Smooth muscle cell (in vitro differentiated cells): ENCODE measurements around the gene UCHL1. TPM values are rescaled to one million over a fixed set of nuclear protein-coding genes. Genes with fewer than 3 reads are reported as not detected.

ENCODE experiments used
- DNase-seq: peaks from one replicate; lab custom pipeline; 2025; ENCODE audit not compliant: unreplicated experiment; lab: John Stamatoyannopoulos, UW
- H2AFZ ChIP-seq: fragments of 200-600 bp; sonication (generic); 2 replicates; pipeline ENCODE4 v1.6.0; 2016; ENCODE audit warnings: antibody characterized with exemption, low read depth, mild to moderate bottlenecking
- H3F3A ChIP-seq: fragments of 200-600 bp; sonication (generic); 2 replicates; pipeline ENCODE4 v1.6.0; 2017; ENCODE audit warnings: antibody characterized with exemption, low read depth
- H3K27ac ChIP-seq: fragments of 200-600 bp; sonication (generic); 2 replicates; pipeline ENCODE4 v1.5.1; 2016; ENCODE audit warnings: low read depth, mild to moderate bottlenecking
- H3K27me3 ChIP-seq: fragments of 200-600 bp; sonication (generic); 2 replicates; pipeline ENCODE4 v1.6.1; 2016; ENCODE audit warnings: low read depth, mild to moderate bottlenecking
- H3K36me3 ChIP-seq: fragments of 200-600 bp; sonication (generic); 2 replicates; pipeline ENCODE4 v1.5.1; 2016; ENCODE audit warnings: low read depth
- H3K4me1 ChIP-seq: fragments of 200-600 bp; sonication (generic); 2 replicates; pipeline ENCODE4 v1.5.1; 2016; ENCODE audit warnings: low read depth
- H3K4me2 ChIP-seq: fragments of 200-600 bp; sonication (generic); 2 replicates; pipeline ENCODE4 v1.6.0; 2016; ENCODE audit warnings: mild to moderate bottlenecking
- H3K4me3 ChIP-seq: fragments of 200-600 bp; sonication (generic); 2 replicates; pipeline ENCODE4 v1.5.1; 2016; ENCODE audit warnings: mild to moderate bottlenecking
- H3K79me2 ChIP-seq: fragments of 200-600 bp; sonication (generic); 2 replicates; pipeline ENCODE4 v1.6.0; 2016; ENCODE audit warnings: low read depth, mild to moderate bottlenecking
- H3K9ac ChIP-seq: fragments of 200-600 bp; sonication (generic); 2 replicates; pipeline ENCODE4 v1.6.0; 2016; ENCODE audit warnings: low read depth
- H3K9me3 ChIP-seq: fragments of 200-600 bp; sonication (generic); replicated peaks from 2 replicates; pipeline ENCODE4 v1.5.1; 2016; ENCODE audit warnings: low read depth
- H4K20me1 ChIP-seq: fragments of 200-600 bp; sonication (generic); 2 replicates; pipeline ENCODE4 v1.6.0; 2016; ENCODE audit warnings: low read depth
- CTCF ChIP-seq: fragments of 200-600 bp; sonication (generic); IDR thresholded peaks from 2 replicates; pipeline ENCODE4 v1.5.1; 2017; ENCODE audit warnings: borderline replicate concordance, mild to moderate bottlenecking, antibody characterized with exemption; ENCODE audit not compliant: insufficient read depth, poor library complexity, severe bottlenecking
- WGBS: methylation state at CpG from one replicate; pipeline ENCODE4 v1.1.7; 2016; ENCODE audit warnings: low lambda C conversion rate; 5-methylcytosine and 5-hydroxymethylcytosine counted together
- polyA plus RNA-seq: library from polyadenylated mRNA; unstranded; fragments of >200 nt; fragmentation: Nextera tagmentation; extraction: Ambion mirVana; gene quantifications from 2 replicates; pipeline ENCODE4 v1.2.1, GENCODE V29; 2016
- total RNA-seq: library from RNA; depleted of rRNA; stranded (reverse); fragments of >200 nt; gene quantifications from 2 replicates; pipeline ENCODE4 v1.2.3, GENCODE V29; 2014

The UCHL1 gene
- total and polyA plus RNA-seq, 2 experiments from 2014 or later = 223 to 330 TPM

- H2AFZ ChIP-seq = no peak overlapping the region
- no peaks in the 10 kb centered on the region for H3K9me3 ChIP-seq
- H3K27ac ChIP-seq = no peak overlapping the region
- H3K36me3 ChIP-seq = no peaks in the 10 kb centered on the region
- H3K4me2 ChIP-seq = no peak overlapping the region
- no peak for DNase-seq
- H3K4me1 ChIP-seq = peaks cover 1% of the 10 kb centered on the region
- H3F3A ChIP-seq = peaks cover 2% of the 10 kb centered on the region
- 81% methylated on average over 4 of the region's 4 CpGs for WGBS
- TF ChIP-seq CTCF = no peak
- H3K4me3 ChIP-seq = no peak overlapping the region
- H3K27me3 ChIP-seq = no peaks in the 10 kb centered on the region
- no peaks in the 10 kb centered on the region for H4K20me1 ChIP-seq
- H3K79me2 ChIP-seq = no peaks in the 10 kb centered on the region
- H3K9ac ChIP-seq = no peak overlapping the region
Observed at GRCh38 chr4:41221850-41222645, 34.7 kb upstream of the UCHL1 start.

GRCh38 chr4:41227902-41228301 is 28.8 kb upstream of the UCHL1 start:
- Histone ChIP-seq H3K9me3 (no peaks in the 10 kb centered on the region), H4K20me1 (no peaks in the 10 kb centered on the region), H3K4me1 (no peaks in the 10 kb centered on the region), H3K4me2 (no peak overlapping the region), H3K27ac (no peak overlapping the region), H3K79me2 (no peaks in the 10 kb centered on the region), H3K36me3 (no peaks in the 10 kb centered on the region), H3K9ac (no peak overlapping the region), H3K27me3 (no peaks in the 10 kb centered on the region), H3K4me3 (no peak overlapping the region), H3F3A (no peaks in the 10 kb centered on the region), H2AFZ (no peak overlapping the region)
- no peak for DNase-seq
- WGBS = 95% methylated on average over 4 of the region's 4 CpGs
- TF ChIP-seq CTCF = no peak

GRCh38 chr4:41232406-41232805 is 24.3 kb upstream of the UCHL1 start:
- no peaks in the 10 kb centered on the region for H3F3A ChIP-seq
- no peak overlapping the region for H3K27ac ChIP-seq
- TF ChIP-seq CTCF = no peak
- H3K36me3 ChIP-seq = no peaks in the 10 kb centered on the region
- DNase-seq = no peak
- no peak overlapping the region for H3K4me2 ChIP-seq
- no peak overlapping the region for H3K9ac ChIP-seq
- WGBS = 74% methylated on average over 5 of the region's 5 CpGs
- no peaks in the 10 kb centered on the region for H3K79me2 ChIP-seq
- no peaks in the 10 kb centered on the region for H4K20me1 ChIP-seq
- no peaks in the 10 kb centered on the region for H3K4me1 ChIP-seq
- H3K27me3 ChIP-seq = no peaks in the 10 kb centered on the region
- H2AFZ ChIP-seq = no peak overlapping the region
- H3K4me3 ChIP-seq = no peak overlapping the region
- H3K9me3 ChIP-seq = no peaks in the 10 kb centered on the region

DNA sequence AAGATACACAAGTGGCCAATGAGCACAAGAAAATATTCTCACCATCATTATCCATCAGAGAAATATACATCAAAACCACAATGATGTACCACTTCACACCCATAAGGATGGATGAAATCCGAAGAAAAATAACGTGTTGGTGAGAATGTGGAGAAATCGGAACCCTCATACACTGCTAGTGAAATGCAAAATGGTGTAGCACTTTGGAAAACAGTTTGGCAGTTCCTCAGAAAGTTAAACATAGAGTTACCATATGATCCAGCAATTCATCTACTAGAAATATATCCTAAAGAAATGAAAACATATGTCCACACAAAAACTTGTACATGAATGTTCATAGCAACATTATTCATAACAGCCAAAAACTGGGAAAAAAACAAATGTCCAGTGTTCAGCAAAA is 23.9 kb upstream of the UCHL1 start:
- no peaks in the 10 kb centered on the region for H3K4me1 ChIP-seq
- H3K27me3 ChIP-seq = no peaks in the 10 kb centered on the region
- 81% methylated on average over 3 of the region's 3 CpGs for WGBS
- no peak overlapping the region for H3K4me3 ChIP-seq
- no peak overlapping the region for H3K4me2 ChIP-seq
- H3K27ac ChIP-seq = no peak overlapping the region
- H2AFZ ChIP-seq = no peak overlapping the region
- no peak for TF ChIP-seq CTCF
- DNase-seq = no peak
- no peak overlapping the region for H3K9ac ChIP-seq
- no peaks in the 10 kb centered on the region for H3K79me2 ChIP-seq
- H3K9me3 ChIP-seq = no peaks in the 10 kb centered on the region
- no peaks in the 10 kb centered on the region for H3F3A ChIP-seq
- H4K20me1 ChIP-seq = no peaks in the 10 kb centered on the region
- no peaks in the 10 kb centered on the region for H3K36me3 ChIP-seq
